Testis (tissue), 2 donors: ENCODE measurements around the gene NFKBIE.

Experiments used
- CTCF ChIP-seq, 3 experiments: fragments of 450-650 bp in 2 of 3; fragments of 200-600 bp in 1 of 3; sonication (generic) in 1 of 3; IDR thresholded peaks; one replicate each; pipeline ENCODE4 v1.5.1; 2016 to 2019; ENCODE audit warnings: antibody characterized with exemption in 3 of 3, mild to moderate bottlenecking in 2 of 3, moderate library complexity in 1 of 3
- POLR2A ChIP-seq: fragments of 450-650 bp; IDR thresholded peaks from one replicate; pipeline ENCODE4 v1.6.1; 2017; ENCODE audit warnings: antibody characterized with exemption, mild to moderate bottlenecking, moderate library complexity

GRCh38 chr6:44222486-44223318 is 42.6 kb downstream of the NFKBIE start:
- TF ChIP-seq CTCF (IDR thresholded peaks at IDR 0.05) = no peak
- no peak for TF ChIP-seq POLR2A
